GM12874 (cell line): ENCODE data around the gene SLC25A48.

Experiments used
- CTCF ChIP-seq: IDR thresholded peaks from 2 replicates; pipeline ENCODE4 v1.5.1; 2011; ENCODE audit warnings: low read depth, mild to moderate bottlenecking, control low read depth, low read length, moderate library complexity; ENCODE audit not compliant: insufficient read depth

The SLC25A48 gene

GRCh38 chr5:135821061-135821801 is 13.2 kb upstream of the SLC25A48 start:
- no peak for TF ChIP-seq CTCF

GRCh38 chr5:135821802-135822201 is 12.7 kb upstream of the SLC25A48 start:
- TF ChIP-seq CTCF, result no peak

GRCh38 chr5:135822286-135822685 is 12.2 kb upstream of the SLC25A48 start:
- no peak for TF ChIP-seq CTCF

GRCh38 chr5:135822959-135823358 is 11.5 kb upstream of the SLC25A48 start:
- no peak for TF ChIP-seq CTCF

GRCh38 chr5:135823881-135824280 is 10.6 kb upstream of the SLC25A48 start:
- TF ChIP-seq CTCF, result no peak

GRCh38 chr5:135824541-135825041 is 9.9 kb upstream of the SLC25A48 start:
- TF ChIP-seq CTCF, result no peak

GRCh38 chr5:135825373-135826220 is 8.9 kb upstream of the SLC25A48 start:
- no peak for TF ChIP-seq CTCF
